Stimulated activated CD8-positive, alpha-beta memory T cell treated with anti-CD3 and anti-CD28 coated beads, Interleukin-2, amount 100 ng/mL, for 48 hours (primary cell): ENCODE results near the gene PSMA7.

Source experiments
- DNase-seq, 2 donors: peaks; one replicate each; pipeline ENCODE4 v3.0.0-alpha.2; 2020; ENCODE audit warnings: low read depth in 2 of 2

PSMA7 gene

DNA sequence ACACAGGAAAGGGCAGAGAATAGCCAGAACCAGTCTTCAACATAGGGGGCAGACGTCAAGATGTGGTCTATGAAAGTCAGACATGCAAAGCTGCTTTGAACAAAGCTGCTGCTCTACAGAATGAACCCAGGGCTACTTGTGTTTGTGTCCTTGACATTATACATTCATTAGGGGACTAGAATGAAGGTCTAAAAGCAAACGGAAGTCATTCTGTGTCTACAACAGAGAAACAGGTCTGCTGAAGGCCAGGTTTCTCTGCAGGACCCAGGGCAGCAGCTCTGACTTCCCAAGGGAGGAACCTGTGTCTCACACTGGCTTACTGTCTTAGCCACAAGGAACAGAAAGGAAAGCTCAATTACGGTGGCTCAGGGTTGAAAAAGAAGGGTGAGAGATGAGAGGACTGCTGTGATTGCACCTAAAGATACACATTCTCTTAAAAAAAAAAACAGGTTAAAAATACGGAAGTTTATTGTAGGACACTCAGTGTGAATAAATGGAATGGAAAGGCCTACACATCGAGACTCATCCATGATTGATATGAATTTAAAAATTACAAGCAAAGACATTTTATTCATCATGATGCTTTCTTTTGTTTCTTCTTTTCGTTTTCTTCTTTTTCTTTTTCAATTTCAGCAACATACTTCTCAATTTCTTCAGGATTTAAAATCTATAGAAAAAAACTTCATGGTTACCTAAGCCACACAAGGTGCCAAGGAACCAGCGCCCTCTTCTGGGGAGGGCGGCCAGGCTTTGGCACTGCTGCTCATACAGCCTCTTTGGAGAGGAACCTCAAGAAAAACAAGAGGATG lies 6.7 kb downstream of the PSMA7 start:
- peak in 1 of 2 donors; percentile 42 for DNase-seq

DNA sequence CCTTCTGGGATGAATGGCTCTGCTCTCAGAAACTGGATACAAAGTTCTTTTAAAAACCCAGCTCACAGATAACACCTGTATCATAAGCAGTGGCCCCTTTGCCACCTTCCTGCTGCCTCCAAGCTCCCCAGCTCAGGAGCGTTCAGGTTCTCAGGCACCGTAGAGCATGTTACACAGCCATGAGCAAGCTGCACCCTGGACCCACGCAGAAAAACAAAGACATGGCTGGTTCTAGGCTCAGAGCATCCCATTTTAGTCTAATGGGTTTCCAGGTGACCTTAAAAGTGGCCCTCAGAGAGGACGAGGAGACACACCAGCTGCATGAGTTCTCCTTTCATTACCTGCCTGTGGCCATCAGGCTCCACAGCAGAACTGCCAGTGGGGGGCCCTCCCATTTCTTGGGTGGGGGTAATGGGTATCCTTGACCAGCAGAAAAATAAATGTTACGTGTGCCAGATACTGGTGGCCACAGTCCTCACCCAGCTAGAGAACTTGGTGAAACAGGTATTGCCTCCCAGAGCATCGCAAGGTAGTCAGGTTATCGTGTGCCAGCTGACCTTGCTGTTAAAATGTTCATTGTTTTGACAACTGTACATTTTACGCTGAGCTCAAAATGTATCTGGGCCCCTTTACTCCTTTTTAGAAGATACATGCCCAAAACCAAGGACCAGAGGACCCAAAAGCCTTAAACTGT lies 7.5 kb downstream of the PSMA7 start:
- DNase-seq = no peak

DNA sequence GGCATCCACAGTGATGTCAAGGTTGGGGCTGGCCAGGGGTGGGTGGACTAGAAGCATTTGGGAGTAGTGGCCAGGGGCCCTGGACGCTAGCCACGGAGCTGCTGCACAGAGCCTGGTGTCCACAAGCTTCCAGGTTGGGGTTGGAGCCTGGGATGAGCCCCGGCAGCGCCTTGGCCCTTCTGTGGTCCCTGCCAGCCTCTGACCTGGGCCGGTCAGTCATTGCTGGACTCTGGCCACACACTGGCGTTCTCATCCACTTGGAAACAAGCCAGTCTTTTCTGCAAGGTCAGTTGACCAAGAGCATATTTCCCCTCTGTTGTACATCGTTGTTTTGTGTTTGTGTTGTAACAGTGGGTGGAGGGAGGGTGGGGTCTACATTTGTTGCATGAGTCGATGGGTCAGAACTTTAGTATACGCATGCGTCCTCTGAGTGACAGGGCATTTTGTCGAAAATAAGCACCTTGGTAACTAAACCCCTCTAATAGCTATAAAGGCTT lies 8.4 kb downstream of the PSMA7 start:
- DNase-seq = no peak

DNA sequence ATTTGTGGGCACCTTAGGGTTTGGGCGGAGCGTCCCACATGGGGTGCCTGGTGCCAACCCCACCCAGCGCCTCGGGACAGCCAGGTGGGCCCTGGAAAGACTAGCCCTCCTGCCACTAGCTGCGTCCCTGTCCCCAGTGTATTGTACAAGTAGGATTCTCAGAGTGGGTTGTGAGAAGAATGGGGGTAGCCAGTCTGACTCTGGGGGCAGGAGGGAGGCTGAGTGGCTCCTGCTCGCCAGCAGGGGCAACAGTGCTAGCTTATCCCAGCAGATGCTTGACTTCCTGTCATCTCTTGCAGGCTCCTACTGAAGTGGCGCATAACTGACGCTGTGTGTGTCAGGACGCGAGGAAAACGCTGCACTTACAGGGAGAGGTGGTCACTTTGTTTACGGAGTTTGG lies 9.3 kb downstream of the PSMA7 start:
- no peak for DNase-seq

DNA sequence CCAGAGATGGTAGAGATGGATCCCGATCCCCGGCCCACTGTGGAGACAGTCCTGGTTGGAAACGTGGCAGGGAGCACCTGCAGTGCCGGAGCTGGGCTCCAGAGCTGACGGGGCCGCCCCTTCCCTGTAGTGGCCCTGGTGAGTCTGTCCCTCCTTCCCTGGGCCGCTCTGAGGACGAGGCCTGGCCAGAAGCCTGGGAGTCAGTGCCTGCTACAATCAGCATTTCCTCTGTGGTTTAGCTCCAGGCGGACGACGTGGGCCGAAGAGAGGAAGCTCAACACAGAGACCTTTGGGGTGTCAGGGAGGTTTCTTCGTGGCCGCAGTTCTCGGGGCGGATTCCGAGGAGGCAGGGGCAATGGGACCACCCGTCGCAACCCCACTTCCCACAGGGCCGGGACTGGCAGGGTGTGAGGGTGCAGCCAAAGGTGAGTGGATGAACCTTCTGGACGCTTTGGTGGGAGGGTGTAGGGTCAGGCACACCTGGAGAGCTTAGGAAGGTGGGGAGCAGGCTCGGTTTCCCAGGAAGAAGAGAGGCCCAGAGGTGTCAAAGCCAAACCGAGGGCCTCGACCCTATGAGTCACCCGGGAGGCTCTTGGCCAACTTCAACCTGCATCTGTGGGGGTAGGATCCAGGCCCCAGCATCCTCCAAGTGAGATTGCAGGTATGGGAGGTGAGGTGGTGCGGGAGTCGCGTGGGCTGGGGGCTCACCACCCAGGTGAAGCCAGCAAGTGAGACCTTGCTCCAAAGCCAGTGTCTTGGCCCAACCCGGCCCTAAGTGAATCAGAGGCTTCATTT lies 9.9 kb downstream of the PSMA7 start:
- no peak for DNase-seq

DNA sequence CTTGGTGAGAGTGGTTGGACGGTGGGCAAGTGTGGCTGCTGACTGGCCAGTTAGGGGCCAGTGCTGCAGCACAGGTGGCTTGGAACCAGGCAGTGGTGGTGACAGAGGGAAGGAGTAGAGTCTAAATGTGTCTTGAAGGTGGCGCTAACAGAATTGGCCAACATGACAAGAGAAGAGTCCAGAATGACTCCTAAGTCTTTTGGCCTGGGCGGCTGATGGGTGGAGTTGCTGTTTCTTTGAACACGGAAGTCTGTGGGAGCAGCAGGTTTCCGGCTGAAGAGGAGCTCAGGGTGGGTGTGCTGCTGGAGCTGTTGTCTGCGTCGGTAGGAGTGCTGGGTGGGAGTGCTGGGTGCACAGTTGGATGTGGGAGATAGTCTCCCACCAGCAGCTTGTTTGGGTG lies 10.8 kb downstream of the PSMA7 start:
- DNase-seq = no peak

DNA sequence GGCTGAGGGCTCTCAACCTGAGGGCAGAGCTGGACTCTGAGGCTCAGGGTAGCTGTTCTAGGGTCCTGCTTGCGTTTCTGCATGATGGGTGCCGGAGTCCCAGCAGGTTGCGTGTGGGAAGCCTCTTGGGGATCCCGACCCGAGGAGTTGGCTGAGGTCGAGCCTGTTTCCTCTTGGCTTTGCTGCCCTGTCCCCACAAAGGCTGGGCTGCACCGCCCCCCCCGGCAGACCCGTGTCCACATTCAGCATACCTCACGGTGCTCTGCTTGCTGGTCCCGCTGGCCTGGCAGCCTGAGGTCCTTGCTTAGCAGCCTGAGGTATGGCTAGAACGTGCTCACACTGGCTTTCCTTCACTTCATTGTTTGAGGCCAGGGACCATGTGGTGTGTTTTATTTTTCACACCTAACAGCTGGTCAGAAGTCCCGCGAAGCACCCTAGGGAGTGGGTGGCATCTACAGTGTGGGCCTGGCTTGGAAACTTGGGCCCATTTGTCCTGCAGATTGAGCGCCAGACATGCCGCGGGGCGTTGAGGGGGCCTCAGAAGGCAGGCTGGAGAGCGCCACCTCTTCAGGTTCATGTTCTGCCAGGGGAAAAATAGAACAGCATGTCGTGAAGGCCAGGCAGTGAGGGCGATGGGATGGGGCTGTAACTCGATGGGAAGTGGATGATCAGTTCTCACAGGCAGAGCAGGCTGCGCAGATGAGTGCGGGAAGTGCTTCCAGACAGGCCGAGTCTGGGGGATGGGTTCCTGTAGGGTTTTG lies 11.5 kb downstream of the PSMA7 start:
- DNase-seq = no peak

DNA sequence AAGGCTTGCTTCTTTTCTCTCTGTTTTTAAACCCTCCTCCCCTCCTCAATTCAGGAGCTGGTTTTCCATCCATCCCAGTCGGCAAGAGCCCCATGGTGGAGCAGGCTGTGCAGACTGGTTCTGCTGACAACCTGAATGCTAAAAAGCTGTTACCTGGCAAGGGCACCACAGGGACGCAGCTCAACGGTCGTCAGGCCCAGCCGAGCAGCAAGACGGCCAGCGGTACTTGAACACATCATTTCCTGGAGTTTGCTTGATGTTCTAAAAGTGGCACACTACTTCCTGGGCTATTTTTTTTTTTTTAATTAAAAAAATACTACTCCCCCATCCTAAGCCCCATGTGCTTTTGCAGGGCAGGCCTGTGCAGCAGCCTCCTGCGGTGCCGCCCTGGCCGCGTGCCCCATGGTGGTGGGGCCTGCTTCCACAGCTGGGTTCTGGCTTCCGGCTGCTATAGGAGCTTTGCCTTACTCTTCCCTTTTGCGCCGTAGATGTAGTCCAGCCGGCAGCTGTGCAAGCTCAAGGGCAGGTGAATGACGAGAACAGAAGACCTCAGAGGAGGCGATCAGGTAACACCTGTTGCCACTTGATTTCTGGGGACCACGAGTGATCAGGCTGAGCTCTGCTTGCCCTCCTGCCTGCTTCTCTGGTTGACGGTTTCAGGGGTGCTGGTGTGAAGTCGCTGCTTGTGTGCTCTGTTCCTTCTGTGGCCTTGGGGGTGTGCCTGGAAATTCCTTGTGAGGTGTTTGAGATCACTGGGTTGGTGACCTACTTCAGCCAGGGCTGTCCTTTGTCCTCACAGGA lies 13.3 kb downstream of the PSMA7 start:
- no peak for DNase-seq

DNA sequence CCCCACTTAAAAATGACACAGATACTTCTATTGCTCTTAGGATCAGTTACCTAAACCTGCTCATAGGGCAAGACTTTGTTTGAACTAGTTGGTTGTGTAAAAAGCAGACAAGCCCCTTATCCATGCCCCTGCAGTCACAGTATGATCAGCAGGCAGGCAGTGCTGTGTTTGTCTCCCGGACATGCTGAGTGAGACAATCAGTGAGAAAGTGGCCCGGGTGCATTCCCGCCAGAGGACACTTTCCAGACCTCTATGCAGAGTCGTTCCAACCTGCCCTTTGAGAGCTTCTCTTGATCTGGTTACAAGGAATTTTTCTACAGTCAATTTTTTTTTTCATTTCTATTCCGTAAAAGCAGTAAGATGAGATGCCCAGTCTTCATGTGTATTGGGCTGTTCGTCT lies 14.7 kb downstream of the PSMA7 start:
- DNase-seq = no peak

DNA sequence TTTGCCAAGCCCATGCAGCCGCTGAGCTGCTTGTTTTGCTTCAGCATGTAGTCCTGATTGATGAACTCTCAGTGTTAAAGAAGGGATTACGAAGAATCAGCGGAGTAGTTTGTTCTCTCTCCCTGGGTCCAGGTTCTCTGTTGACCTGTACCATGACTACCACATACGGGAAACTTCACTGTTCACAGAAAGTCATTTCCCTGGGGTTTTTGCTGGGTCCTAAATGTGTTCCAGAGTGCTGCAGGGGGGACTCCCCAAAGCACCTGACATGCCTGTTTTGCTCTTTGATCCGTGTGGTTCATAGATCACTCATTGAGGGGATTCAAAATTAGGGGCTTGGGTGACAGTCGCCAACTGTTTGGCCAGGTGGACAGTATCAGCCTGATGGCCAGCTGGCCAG lies 15.4 kb downstream of the PSMA7 start:
- DNase-seq = no peak

DNA sequence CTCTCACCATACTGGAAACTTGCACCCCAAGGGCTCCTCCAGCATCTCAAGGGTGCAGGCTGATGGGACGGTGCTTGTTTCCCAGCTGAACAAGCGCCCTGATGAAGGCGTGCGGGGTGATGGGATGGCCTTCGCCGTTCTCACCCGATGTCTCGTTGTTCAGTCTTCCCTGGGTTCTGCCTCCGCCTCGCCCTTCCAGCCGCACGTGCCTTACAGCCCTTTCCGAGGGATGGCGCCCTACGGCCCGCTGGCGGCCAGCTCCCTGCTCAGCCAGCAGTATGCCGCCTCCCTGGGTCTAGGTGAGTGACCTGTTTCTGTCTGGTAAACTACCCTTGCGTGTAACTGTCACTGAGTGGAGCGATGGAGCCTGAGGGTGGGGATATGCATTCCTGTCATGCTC lies 17.1 kb downstream of the PSMA7 start:
- no peak for DNase-seq

DNA sequence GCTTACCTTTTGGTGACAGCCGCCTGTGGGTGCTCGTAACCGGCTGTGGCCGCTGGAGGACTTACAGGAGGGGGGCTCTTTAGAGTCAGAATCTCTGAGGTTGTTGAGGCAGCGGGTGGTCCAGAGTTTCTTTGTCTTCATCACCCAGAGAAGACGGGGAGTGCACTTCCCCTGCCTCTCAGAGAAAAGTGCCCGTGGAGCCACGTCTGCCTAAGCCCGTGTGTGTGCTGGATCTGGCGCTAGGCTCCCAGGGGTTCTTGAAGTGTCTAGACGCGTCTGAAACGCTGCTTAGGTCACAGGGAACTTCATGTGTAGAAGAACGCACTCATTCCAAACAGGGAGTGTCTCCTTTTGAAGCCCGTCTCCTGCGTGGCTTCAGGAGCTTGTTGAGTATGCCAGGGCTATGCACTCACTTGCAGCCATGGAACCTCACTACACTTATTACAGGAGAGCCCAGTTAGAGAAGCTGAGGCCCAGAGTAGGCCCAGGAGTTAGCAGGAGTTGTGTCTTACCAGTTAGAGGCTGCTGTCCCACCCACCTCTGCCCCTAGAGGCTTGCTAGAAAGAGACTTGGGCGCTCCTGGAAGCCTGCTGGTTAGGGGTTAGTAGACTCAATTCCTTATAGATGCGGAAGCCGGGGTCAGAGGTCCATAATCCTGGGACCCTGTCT lies 19.6 kb downstream of the PSMA7 start:
- DNase-seq = no peak

DNA sequence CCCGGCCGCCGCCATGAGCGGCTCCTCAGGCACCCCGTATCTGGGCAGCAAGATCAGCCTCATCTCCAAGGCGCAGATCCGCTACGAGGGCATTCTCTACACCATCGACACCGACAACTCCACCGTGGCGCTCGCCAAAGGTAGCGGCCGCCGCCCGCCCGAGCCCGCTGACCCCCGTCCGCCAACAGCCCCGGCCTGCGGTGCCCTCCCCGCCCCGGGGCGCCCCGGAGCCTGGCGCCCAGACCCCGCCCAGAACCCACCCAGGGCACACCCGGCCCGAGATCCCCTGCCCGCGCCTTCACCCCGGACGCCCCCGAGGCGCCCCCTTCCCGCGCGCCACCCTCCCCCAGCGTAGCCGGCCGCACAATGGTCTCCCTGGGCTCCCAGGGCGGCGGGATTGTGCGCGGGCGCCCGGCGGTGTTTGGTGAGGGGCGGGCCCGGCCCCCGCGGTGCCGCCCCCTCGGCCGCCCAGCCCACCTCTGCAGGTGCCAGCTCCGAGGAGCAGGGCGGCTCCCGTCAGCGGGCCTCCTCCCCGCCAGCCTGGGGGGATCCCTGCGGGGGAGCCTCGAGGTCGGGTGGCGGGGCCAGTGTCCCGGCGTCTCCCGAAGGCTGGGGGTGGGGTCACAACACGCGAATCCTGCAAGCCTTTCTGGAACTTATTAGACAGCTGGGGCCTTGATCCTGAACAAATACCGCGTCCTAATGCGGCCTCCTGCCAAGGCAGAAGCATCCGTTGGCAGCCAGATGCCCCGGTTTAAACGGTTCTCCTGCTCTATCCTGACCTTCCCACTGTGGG lies 20.3 kb downstream of the PSMA7 start:
- DNase-seq = peak in 1 of 2 donors; percentile 34

DNA sequence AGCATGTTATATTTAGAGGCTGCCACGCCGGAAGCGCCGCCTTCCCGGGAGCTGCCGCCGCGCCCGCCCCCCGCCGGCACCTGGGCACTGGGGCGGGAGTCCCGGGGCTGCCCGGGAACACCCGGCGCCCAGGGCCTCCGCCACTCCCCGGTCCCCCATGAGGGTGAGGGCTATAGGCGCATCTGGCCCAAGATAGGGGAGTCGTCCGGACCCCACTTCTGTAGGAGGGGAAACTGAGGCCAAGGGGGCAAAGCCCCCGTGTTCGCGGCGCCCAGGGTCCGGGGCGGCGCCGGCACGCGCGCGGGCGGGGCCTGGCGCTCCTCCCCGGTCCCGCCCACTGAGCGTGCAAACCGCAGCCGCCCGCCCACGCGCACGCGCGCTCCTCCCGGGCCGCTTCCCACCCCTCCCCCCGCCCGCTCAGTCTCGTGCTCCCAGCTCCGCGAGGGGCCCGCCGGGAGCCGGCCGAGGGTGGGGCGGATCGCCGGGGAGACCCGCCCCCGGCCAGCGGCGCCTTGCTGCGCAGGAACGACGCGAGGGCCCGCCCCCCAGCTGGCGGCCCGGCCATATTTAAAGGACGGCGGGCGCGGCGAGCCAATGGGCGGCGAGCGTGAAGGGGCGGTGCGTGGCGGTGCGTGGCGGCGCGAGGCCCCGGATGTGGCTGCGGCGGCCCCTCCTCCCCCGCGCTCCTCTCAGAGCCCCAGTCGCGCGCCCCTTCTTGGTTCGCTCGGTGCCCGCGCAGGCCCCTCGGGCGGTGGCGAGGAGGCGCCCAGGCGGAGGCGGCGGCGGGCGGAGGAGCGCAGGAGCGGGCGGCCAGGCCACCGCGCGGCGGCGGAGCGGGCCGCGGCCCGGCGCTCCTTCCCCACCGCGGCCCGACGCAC lies 21.2 kb downstream of the PSMA7 start, which contains the start of gene LSM14B:
Gene LSM14B (plus strand): TSS at position 700 of the 878 bp plus-strand sequence. CDS start 192 bp downstream, outside the sequence.
- peak; percentile 94 to 98 for DNase-seq

DNA sequence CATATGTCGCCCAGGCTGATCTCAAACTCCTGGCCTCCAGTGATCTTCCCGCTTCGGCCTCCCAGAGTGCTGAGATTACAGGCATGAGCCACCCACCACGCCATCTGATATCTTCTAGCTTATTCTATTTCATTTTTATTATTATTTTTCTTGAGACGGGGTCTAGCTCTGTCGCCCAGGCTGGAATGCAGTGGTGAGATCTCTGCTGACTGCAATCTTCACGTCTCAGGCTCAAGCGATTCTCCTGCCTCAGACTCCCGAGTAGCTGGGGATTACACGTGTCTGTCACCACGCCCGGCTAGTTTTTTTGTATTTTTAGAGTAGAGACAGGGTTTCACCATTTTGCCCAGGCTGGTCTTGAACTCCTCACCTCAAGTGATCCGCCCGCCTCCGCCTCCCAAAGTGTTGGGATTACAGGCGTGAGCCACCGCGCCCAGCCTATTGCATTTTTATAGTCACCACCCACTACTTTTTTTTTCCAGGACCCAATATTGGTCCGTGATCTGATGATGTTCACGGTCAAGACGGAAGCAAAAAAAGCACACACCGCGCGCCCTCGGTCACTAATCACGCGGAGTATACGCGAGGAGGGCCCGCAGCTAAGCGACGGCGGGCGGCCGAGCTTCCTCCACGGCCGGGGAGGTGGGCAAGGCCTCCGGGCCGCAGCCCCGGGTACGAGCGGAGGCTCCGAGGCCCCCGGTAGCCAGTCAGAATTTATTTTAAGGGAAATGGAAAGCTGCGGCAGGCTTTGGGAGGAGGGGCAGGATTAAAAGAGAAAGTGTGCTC lies 22.0 kb downstream of the PSMA7 start:
- peak in 1 of 2 donors; percentile 11 for DNase-seq

DNA sequence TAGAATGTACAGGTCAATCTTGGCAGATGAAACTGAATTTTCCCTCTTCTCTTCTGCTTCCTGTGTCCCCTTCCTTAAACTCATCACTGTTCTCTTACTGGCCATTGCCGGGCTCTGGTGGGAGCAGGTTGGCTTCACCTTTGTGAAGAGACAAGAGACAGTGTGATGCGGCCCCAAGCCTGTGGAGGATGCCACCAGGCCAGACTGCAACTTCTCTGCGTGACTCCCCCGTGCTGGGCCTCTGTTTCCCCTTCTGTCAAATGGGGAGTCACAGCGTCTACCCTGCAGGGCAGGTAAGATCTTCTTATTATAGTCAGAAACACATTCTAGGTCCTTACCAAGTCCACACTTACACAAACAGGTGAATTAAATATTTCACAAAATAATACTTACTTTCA lies 22.8 kb downstream of the PSMA7 start:
- no peak for DNase-seq

DNA sequence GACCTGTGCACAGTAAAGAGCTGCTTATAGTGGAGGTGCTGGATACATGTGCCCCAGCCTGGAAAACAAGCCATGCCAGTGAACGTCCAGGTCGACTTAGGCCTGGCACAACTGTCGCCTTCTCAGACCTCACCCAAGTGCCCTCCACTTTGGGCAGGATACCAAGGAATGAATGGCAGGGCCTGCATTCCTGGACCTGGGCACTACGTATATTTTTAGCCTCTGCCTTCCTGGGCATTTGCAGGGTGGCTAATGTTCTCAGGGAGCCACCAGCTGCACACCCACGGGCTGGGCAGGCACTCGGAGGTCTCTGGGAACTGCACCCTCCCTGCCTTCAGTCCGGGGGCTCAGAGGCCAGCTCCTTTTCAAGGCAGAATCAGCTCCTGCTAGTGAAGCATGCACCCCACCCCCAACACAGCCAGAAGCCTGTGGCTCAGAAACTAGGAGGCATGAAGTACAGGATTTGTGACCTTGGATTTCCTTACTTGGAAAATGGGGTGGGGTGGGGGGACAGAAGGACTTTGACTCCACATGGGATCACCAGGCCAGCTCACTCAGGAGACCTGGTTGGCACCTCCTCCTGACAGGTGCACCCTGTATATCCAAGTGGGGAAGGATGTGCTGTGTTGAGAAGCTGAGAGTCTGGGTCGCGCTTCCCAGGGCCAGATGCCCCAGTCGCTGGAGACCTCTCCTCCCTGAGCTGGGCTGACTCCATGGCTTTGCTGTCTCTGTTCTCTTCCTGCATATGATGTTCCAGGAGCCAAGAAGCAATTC lies 23.4 kb downstream of the PSMA7 start:
- no peak for DNase-seq
